ENCODE results near the gene KDM4B.

DNA sequence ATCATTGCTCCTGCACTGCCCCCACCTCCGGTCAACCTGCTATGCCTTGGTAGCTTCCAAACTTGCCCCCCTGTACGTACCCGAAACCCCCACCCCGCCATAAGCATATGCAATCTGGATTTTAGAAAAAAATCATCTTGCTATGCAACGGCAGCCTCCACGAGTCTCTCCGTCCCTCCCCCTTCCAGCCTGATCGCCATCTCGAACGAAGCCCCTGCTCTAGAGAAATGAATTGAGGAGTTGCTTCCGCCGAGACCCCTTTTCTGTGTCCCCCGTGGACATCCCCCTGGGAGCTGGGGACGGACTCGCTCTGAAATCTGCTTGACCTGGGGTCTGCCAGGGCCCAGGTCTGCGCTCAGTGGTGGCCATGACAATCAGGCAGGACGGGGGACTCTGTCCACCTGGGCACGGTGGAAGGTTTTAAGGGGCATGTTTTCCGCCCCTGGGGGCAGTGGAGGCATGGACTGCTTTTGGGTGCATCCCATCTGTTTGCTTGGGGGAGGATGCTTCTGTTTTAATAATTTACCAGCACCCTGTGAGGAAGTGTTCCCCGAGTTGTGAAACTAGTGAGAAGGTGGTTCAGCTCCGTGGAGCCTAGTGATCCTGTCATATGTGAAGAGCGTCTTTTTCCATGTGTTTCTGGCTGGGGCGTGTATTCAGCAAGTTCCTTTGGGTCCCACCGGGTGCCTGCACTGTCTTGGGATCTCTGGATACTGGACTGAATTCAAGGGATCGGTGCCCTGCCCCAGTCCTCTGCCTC, 1.0 kb downstream of the KDM4B start:
- TF ChIP-seq CTCF (IDR thresholded peaks at IDR 0.05; ENCODE audit: low read depth, low read length, poor library complexity, severe bottlenecking): no peak
- TF ChIP-seq EZH2phosphoT487 (IDR thresholded peaks at IDR 0.05; ENCODE audit: borderline replicate concordance, low read length): no peak
